HepG2 (cell line): ENCODE data around the gene HDAC4. TPM values are rescaled to one million over a fixed set of nuclear protein-coding genes. Genes with fewer than 3 reads are reported as not detected.

Experiments used
- CBX2 ChIP-seq, 2 experiments: fragments of 200-600 bp in 1 of 2; sonication (generic); formaldehyde crosslinking in 1 of 2; IDR thresholded peaks; 2 replicates each; pipeline versions ENCODE4 v1.7.0 to v1.8.1; 2018 to 2022; ENCODE audit warnings: low read depth in 2 of 2, low read length in 1 of 2, mild to moderate bottlenecking in 1 of 2, missing genetic modification reagents in 1 of 2
- EHMT2 ChIP-seq: fragments of 200-600 bp; sonication (generic); IDR thresholded peaks from 2 replicates; pipeline ENCODE4 v1.7.0; 2017; ENCODE audit warnings: antibody characterized with exemption, low read depth, low read length, borderline replicate concordance
- FOSL1 ChIP-seq: sonication (generic); formaldehyde crosslinking; IDR thresholded peaks from 2 replicates; pipeline ENCODE4 v1.9.0; 2021; ENCODE audit warnings: missing genetic modification reagents, borderline replicate concordance
- FOXP1 ChIP-seq, 2 experiments: fragments of 450-650 bp in 1 of 2; IDR thresholded peaks; 2 replicates each; pipeline ENCODE4 v1.6.1; 2017 to 2018; ENCODE audit warnings: antibody characterized with exemption in 1 of 2
- MBD4 ChIP-seq: IDR thresholded peaks from 2 replicates; pipeline ENCODE4 v1.6.1; 2012; ENCODE audit warnings: low read length, inconsistent platforms, borderline replicate concordance
- MBNL3 ChIP-seq: fragments of 250-450 bp; sonication (Bioruptor Pico); conservative IDR thresholded peaks from 2 replicates; pipeline ENCODE4 v1.8.0; 2022; ENCODE audit warnings: mild to moderate bottlenecking, inconsistent platforms
- MYNN ChIP-seq: sonication (generic); formaldehyde crosslinking; IDR thresholded peaks from 2 replicates; pipeline ENCODE4 v1.4.0; 2020; ENCODE audit warnings: mild to moderate bottlenecking, low read depth, missing genetic modification reagents
- NCOR1 ChIP-seq: fragments of 200-600 bp; sonication (generic); IDR thresholded peaks from 2 replicates; pipeline ENCODE4 v1.7.0; 2017; ENCODE audit warnings: antibody characterized with exemption, low read length, borderline replicate concordance
- PPARG ChIP-seq: conservative IDR thresholded peaks from 2 replicates; pipeline ENCODE4 v1.6.1; 2016; ENCODE audit warnings: missing biosample characterization, missing genetic modification reagents
- REPIN1 ChIP-seq: sonication (generic); formaldehyde crosslinking; IDR thresholded peaks from 2 replicates; pipeline ENCODE4 v1.8.0; 2022; ENCODE audit warnings: missing genetic modification reagents, low read depth, mild to moderate bottlenecking, borderline replicate concordance
- SIX1 ChIP-seq: sonication (generic); formaldehyde crosslinking; IDR thresholded peaks from 2 replicates; pipeline ENCODE4 v1.4.0; 2020; ENCODE audit warnings: missing genetic modification reagents, borderline replicate concordance
- XRCC5 ChIP-seq: fragments of 200-400 bp; formaldehyde crosslinking; optimal IDR thresholded peaks from 2 replicates; pipeline ENCODE3; 2017; ENCODE audit warnings: mild to moderate bottlenecking, low read length
- ZNF207 ChIP-seq: fragments of 450-650 bp; IDR thresholded peaks from 2 replicates; pipeline ENCODE4 v1.6.1; 2016; ENCODE audit warnings: antibody characterized with exemption, borderline replicate concordance
- ZNF282 ChIP-seq: fragments of 450-650 bp; IDR thresholded peaks from 2 replicates; pipeline ENCODE4 v1.6.1; 2018; ENCODE audit not compliant: partially characterized antibody
- ZNF431 ChIP-seq: sonication (generic); formaldehyde crosslinking; IDR thresholded peaks from 2 replicates; pipeline ENCODE4 v1.9.0; 2022; ENCODE audit warnings: missing genetic modification reagents, low read depth, mild to moderate bottlenecking, borderline replicate concordance
- ZNF790 ChIP-seq: sonication (generic); formaldehyde crosslinking; IDR thresholded peaks from 2 replicates; pipeline ENCODE4 v1.8.0; 2022; ENCODE audit warnings: missing genetic modification reagents, mild to moderate bottlenecking, borderline replicate concordance
- ZSCAN29 ChIP-seq: sonication (generic); formaldehyde crosslinking; conservative IDR thresholded peaks from 2 replicates; pipeline ENCODE4 v1.4.0; 2020; ENCODE audit warnings: mild to moderate bottlenecking, missing genetic modification reagents
- ZSCAN30 ChIP-seq: sonication (generic); formaldehyde crosslinking; IDR thresholded peaks from 2 replicates; pipeline ENCODE4 v1.5.0; 2020; ENCODE audit warnings: mild to moderate bottlenecking, missing genetic modification reagents
- polyA plus RNA-seq, 8 experiments: library from polyadenylated mRNA; depleted of rRNA in 3 of 8; stranded (reverse) in 7 of 8; unstranded in 1 of 8; fragments of >200 nt; fragmentation: Illumina TruSeq in 4 of 8; extraction: Trizol in 4 of 8; gene quantifications; 2 replicates each; pipeline versions ENCODE4 v1.2.1 to v1.2.3, GENCODE V29; 2011 to 2016; ENCODE audit warnings: low read depth in 4 of 8, missing spikeins in 1 of 8, mixed read lengths in 1 of 8; ENCODE audit not compliant: insufficient read depth in 1 of 8
- total RNA-seq, 5 experiments: library from RNA; depleted of rRNA; stranded (reverse); fragments of >200 nt; fragmentation: Illumina TruSeq; extraction: Trizol; gene quantifications; 2 replicates each; pipeline ENCODE4 v1.2.3, GENCODE V29; 2016; ENCODE audit warnings: low read depth in 1 of 5
- TF ChIP-seq, protein P1 (sequence below): sonication (generic); formaldehyde crosslinking; IDR thresholded peaks from 2 replicates; pipeline ENCODE4 v1.4.0; 2020; ENCODE audit warnings: missing genetic modification reagents
- TF ChIP-seq, protein P2 (sequence below): sonication (generic); formaldehyde crosslinking; IDR thresholded peaks from 2 replicates; pipeline ENCODE4 v1.5.0; 2020; ENCODE audit warnings: missing genetic modification reagents
- TF ChIP-seq, protein P3 (sequence below): IDR thresholded peaks from 2 replicates; pipeline ENCODE4 v1.6.1; 2016; ENCODE audit warnings: low read depth, missing genetic modification reagents, missing compliant biosample characterization

Gene HDAC4
- total and polyA plus RNA-seq, 2 of the 13 experiments (the other 11 are each of a cell fraction or from before 2014, with no cell fraction given), result 10.1 to 11.5 TPM

DNA sequence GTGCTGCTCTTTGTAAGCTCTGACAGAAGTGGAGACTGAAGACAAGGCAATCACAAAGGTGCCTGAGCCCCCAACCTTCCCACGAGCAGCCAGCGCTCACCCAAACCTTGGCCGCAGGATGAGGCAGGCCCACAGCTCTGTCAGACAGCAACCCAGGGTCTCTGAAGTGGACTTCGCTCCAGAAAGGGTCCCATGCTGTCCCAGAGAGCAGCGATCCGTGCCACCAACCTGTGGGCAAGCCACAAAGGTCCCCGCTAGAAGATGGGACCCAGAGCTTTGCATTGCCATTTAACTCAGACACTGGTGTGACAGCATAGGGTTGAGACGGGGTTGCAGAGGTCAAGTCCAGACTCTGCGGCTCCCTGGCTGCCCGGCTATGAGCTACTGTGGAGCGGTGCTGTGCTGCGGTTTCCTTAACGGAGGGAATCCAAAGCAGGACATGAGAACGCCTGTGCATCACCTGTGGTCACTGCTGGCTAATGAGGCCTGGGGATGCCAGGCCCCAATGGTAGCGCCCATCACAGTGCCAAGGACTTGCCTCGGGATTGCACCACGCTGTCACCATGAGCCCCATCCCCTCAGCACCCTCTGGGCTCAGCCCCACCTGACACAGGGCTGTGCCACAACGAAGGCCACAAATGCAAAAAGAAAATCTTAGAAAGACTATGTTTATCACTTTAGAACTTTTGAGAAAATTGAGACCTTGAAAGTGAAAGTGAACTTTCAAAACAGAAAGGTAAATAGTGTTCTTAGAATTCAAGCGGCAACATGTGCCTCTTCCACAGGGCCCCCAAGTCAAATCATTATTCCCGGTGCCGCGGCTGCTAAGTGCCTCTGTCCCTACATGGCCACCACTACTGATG lies 103.4 kb downstream of the HDAC4 start (continued):
- 0 out of 2 replicates have a peak, but pooled peaks have one; percentile 12 for TF ChIP-seq ZNF431
- TF ChIP-seq MBD4, result no peak
- no peak for TF ChIP-seq ZNF790
- TF ChIP-seq ZNF207, result no peak
- no peak for TF ChIP-seq SIX1 (CRISPR knock-in tag)
- TF ChIP-seq, protein P1, sequence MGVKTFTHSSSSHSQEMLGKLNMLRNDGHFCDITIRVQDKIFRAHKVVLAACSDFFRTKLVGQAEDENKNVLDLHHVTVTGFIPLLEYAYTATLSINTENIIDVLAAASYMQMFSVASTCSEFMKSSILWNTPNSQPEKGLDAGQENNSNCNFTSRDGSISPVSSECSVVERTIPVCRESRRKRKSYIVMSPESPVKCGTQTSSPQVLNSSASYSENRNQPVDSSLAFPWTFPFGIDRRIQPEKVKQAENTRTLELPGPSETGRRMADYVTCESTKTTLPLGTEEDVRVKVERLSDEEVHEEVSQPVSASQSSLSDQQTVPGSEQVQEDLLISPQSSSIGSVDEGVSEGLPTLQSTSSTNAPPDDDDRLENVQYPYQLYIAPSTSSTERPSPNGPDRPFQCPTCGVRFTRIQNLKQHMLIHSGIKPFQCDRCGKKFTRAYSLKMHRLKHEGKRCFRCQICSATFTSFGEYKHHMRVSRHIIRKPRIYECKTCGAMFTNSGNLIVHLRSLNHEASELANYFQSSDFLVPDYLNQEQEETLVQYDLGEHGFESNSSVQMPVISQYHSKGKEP, result no peak
- TF ChIP-seq ZSCAN29 (CRISPR knock-in tag), result no peak
- no peak for TF ChIP-seq FOXP1 (IDR thresholded peaks at IDR 0.05)
- no peak for TF ChIP-seq FOXP1 (CRISPR knock-in tag; IDR thresholded peaks at IDR 0.05)
- no peak for TF ChIP-seq MBNL3 (CRISPR knock-in tag)
- no peak for TF ChIP-seq EHMT2
- no peak for TF ChIP-seq ZNF282
- TF ChIP-seq NCOR1, result no peak; the same call in 1 of the 2 replicates
- TF ChIP-seq ZSCAN30, result no peak
- no peak for TF ChIP-seq REPIN1
- TF ChIP-seq, protein P2, sequence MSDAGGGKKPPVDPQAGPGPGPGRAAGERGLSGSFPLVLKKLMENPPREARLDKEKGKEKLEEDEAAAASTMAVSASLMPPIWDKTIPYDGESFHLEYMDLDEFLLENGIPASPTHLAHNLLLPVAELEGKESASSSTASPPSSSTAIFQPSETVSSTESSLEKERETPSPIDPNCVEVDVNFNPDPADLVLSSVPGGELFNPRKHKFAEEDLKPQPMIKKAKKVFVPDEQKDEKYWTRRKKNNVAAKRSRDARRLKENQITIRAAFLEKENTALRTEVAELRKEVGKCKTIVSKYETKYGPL (CRISPR knock-in tag), result no peak
- TF ChIP-seq PPARG, result no peak
- peak; percentile 64 for TF ChIP-seq XRCC5
- TF ChIP-seq, protein P3, sequence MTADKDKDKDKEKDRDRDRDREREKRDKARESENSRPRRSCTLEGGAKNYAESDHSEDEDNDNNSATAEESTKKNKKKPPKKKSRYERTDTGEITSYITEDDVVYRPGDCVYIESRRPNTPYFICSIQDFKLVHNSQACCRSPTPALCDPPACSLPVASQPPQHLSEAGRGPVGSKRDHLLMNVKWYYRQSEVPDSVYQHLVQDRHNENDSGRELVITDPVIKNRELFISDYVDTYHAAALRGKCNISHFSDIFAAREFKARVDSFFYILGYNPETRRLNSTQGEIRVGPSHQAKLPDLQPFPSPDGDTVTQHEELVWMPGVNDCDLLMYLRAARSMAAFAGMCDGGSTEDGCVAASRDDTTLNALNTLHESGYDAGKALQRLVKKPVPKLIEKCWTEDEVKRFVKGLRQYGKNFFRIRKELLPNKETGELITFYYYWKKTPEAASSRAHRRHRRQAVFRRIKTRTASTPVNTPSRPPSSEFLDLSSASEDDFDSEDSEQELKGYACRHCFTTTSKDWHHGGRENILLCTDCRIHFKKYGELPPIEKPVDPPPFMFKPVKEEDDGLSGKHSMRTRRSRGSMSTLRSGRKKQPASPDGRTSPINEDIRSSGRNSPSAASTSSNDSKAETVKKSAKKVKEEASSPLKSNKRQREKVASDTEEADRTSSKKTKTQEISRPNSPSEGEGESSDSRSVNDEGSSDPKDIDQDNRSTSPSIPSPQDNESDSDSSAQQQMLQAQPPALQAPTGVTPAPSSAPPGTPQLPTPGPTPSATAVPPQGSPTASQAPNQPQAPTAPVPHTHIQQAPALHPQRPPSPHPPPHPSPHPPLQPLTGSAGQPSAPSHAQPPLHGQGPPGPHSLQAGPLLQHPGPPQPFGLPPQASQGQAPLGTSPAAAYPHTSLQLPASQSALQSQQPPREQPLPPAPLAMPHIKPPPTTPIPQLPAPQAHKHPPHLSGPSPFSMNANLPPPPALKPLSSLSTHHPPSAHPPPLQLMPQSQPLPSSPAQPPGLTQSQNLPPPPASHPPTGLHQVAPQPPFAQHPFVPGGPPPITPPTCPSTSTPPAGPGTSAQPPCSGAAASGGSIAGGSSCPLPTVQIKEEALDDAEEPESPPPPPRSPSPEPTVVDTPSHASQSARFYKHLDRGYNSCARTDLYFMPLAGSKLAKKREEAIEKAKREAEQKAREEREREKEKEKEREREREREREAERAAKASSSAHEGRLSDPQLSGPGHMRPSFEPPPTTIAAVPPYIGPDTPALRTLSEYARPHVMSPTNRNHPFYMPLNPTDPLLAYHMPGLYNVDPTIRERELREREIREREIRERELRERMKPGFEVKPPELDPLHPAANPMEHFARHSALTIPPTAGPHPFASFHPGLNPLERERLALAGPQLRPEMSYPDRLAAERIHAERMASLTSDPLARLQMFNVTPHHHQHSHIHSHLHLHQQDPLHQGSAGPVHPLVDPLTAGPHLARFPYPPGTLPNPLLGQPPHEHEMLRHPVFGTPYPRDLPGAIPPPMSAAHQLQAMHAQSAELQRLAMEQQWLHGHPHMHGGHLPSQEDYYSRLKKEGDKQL, result no peak
- no peak for TF ChIP-seq MYNN
- TF ChIP-seq CBX2 (IDR thresholded peaks at IDR 0.05; ENCODE audit: low read depth, low read length), result no peak
- TF ChIP-seq CBX2 (CRISPR knock-in tag; IDR thresholded peaks at IDR 0.05; ENCODE audit: low read depth), result no peak
- no peak for TF ChIP-seq FOSL1 (CRISPR knock-in tag)
